ENCODE results near the gene AGXT2.

The AGXT2 gene

GRCh38 chr5:35009019-35009418 lies 38.7 kb downstream of the AGXT2 start:
- peaks cover 0 to 7% (median 0%) of the 10 kb centered on the region in 11 experiments; a peak in 3 of 22 replicates for H3K9me3 ChIP-seq (replicated peaks in 1 of 11)
- no peak overlapping the region for H3K27ac ChIP-seq
- H3K4me1 ChIP-seq: no peaks in the 10 kb centered on the region
- H3K4me2 ChIP-seq: no peak overlapping the region
- no peak overlapping the region for H3K4me3 ChIP-seq
- H4K20me1 ChIP-seq: no peaks in the 10 kb centered on the region
- no peak for TF ChIP-seq Cebpa-rat (IDR thresholded peaks at IDR 0.05)
- H3K36me3 ChIP-seq: no peaks in the 10 kb centered on the region
- H3K27me3 ChIP-seq: no peaks in the 10 kb centered on the region
- H3K9ac ChIP-seq: no peak overlapping the region

GRCh38 chr5:35004771-35005170 lies 43.0 kb downstream of the AGXT2 start:
- Histone ChIP-seq H3K27me3 (no peaks in the 10 kb centered on the region), H3K27ac (no peak overlapping the region), H3K36me3 (no peaks in the 10 kb centered on the region), H3K4me1 (no peaks in the 10 kb centered on the region), H3K9ac (no peak overlapping the region), H4K20me1 (no peaks in the 10 kb centered on the region), H3K4me3 (no peak overlapping the region), H3K9me3 (replicated peaks in 1 of 11) (peaks cover 0 to 7% (median 0%) of the 10 kb centered on the region in 11 experiments; a peak in 3 of 22 replicates), H3K4me2 (no peak overlapping the region)
- TF ChIP-seq Cebpa-rat (IDR thresholded peaks at IDR 0.05): no peak

DNA sequence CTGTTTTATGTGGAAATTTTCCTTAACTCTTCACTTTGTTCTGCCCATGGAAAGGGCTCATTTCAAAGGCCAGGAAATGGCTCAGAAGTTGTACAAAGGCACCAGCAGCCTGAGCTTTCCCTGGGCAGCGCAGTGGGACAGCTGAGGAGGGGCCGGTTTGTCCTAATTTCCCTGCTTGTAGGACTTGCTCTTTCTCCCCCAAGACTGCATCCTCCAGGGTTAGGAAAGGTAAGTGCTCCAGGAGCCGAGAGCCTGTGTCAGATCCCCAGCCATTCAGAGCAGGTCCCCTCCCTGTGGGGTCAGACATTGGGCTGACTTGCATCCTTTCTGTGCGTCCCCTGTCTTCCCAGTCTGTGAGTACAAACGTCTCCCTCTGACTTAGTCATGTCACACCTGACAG lies 43.5 kb downstream of the AGXT2 start:
- H3K4me2 ChIP-seq: no peak overlapping the region
- no peak overlapping the region for H3K4me3 ChIP-seq
- TF ChIP-seq Cebpa-rat (IDR thresholded peaks at IDR 0.05): no peak

GRCh38 chr5:35003018-35003957 lies 44.5 kb downstream of the AGXT2 start:
- Histone ChIP-seq H3K4me3 (no peak overlapping the region), H3K4me2 (no peak overlapping the region), H3K9me3 (replicated peaks in 1 of 11) (peaks cover 0 to 7% (median 0%) of the 10 kb centered on the region in 11 experiments; a peak in 3 of 22 replicates), H3K9ac (no peak overlapping the region), H3K27me3 (no peaks in the 10 kb centered on the region), H3K36me3 (no peaks in the 10 kb centered on the region), H3K27ac (no peak overlapping the region), H4K20me1 (no peaks in the 10 kb centered on the region), H3K4me1 (no peaks in the 10 kb centered on the region)
- no peak for TF ChIP-seq Cebpa-rat (IDR thresholded peaks at IDR 0.05)

More for the DNA sequence above, 43.5 kb downstream of the AGXT2 start:
- Histone ChIP-seq H3K27ac (no peak overlapping the region), H3K27me3 (no peaks in the 10 kb centered on the region), H3K4me1 (no peaks in the 10 kb centered on the region), H3K9me3 (replicated peaks in 1 of 11) (peaks cover 0 to 7% (median 0%) of the 10 kb centered on the region in 11 experiments; a peak in 3 of 22 replicates), H3K9ac (no peak overlapping the region), H4K20me1 (no peaks in the 10 kb centered on the region), H3K36me3 (no peaks in the 10 kb centered on the region)

DNA sequence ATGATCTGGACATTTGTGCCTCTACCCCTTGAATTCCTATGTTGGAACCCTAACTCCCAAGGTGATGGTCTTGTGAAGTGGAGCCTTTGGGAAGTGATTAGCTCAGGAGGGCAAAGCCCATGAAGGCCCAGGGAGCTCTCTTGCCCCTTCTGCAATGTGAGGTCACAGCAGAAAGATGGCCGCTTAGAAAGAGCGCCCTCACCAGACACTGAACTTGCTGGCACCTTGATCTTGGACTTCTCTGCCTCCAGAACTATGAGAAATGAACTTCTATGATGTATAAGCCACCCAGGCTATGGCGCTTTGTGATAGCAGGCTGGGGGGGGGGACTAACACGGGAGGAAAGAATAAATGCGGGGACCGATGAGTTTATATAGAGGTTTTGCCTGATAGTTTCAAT lies 45.3 kb downstream of the AGXT2 start:
- H3K4me2 ChIP-seq: no peak overlapping the region
- H4K20me1 ChIP-seq: no peaks in the 10 kb centered on the region
- H3K27ac ChIP-seq: no peak overlapping the region
- no peak overlapping the region for H3K4me3 ChIP-seq
- H3K27me3 ChIP-seq: no peaks in the 10 kb centered on the region
- H3K9me3 ChIP-seq (replicated peaks in 1 of 11): peaks cover 0 to 4% (median 0%) of the 10 kb centered on the region in 11 experiments; a peak in 2 of 22 replicates
- TF ChIP-seq Cebpa-rat (IDR thresholded peaks at IDR 0.05): no peak
- no peaks in the 10 kb centered on the region for H3K36me3 ChIP-seq
- no peaks in the 10 kb centered on the region for H3K4me1 ChIP-seq
- no peak overlapping the region for H3K9ac ChIP-seq

GRCh38 chr5:35001842-35002241 lies 45.9 kb downstream of the AGXT2 start:
- no peaks in the 10 kb centered on the region for H3K27me3 ChIP-seq
- no peaks in the 10 kb centered on the region for H3K36me3 ChIP-seq
- H4K20me1 ChIP-seq: no peaks in the 10 kb centered on the region
- no peak for TF ChIP-seq Cebpa-rat (IDR thresholded peaks at IDR 0.05)
- H3K9me3 ChIP-seq (replicated peaks in 1 of 11): no peaks in the 10 kb centered on the region
- no peaks in the 10 kb centered on the region for H3K4me1 ChIP-seq
- no peak overlapping the region for H3K9ac ChIP-seq
- no peak overlapping the region for H3K4me2 ChIP-seq
- no peak overlapping the region for H3K4me3 ChIP-seq
- H3K27ac ChIP-seq: no peak overlapping the region

DNA sequence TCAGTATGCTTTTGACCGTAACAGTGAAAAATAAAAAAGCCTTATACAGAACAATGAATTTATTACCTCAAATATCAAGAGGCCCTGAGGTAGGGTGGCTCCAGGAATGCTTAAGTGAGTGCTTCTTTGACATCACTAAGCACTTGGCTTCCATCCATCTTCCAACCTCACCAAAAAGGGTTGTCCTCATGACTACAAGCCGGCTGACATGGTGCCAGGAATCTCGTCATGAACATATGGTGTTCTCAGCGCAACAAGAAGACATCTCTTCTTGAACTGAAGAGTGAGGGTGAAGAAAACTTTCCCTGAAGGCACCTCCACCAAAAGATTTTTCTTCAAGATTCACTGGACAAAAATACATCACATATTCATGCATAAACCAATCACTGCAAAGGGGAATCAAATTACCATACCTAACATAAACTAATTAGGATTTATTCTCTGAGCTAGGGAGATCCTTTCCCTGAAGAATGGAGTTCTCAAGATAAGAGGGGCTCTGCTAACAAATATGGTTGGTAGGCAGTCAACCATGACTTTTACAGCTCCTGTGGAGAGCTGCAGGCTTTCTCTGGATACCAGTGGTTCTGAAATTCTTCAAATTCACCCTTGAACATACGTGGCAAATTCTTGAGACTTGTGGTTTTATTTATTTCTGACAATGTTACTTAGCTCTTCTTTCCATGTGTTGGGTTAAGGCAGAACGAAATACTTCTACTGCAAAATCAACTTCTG lies 49.5 kb downstream of the AGXT2 start:
- H4K20me1 ChIP-seq: no peaks in the 10 kb centered on the region
- H3K9ac ChIP-seq: no peak overlapping the region
- TF ChIP-seq Cebpa-rat (IDR thresholded peaks at IDR 0.05): no peak
- H3K4me3 ChIP-seq: no peak overlapping the region
- no peaks in the 10 kb centered on the region for H3K4me1 ChIP-seq
- H3K4me2 ChIP-seq: no peak overlapping the region
- H3K27ac ChIP-seq: no peak overlapping the region
- 0 out of 22 replicates have a peak, but pooled peaks cover 0 to 3% (median 0%) of the 10 kb centered on the region in 11 experiments for H3K9me3 ChIP-seq (replicated peaks in 1 of 11)
- H3K36me3 ChIP-seq: no peaks in the 10 kb centered on the region
- H3K27me3 ChIP-seq: no peaks in the 10 kb centered on the region

- Histone ChIP-seq H4K20me1 (no peaks in the 10 kb centered on the region), H3K4me1 (no peaks in the 10 kb centered on the region), H3K27ac (no peak overlapping the region), H3K9me3 (replicated peaks in 1 of 11) (0 out of 22 replicates have a peak, but pooled peaks cover 0 to 3% (median 0%) of the 10 kb centered on the region in 11 experiments), H3K36me3 (no peaks in the 10 kb centered on the region), H3K4me3 (no peak overlapping the region), H3K27me3 (no peaks in the 10 kb centered on the region), H3K9ac (no peak overlapping the region), H3K4me2 (no peak overlapping the region)
- no peak for TF ChIP-seq Cebpa-rat (IDR thresholded peaks at IDR 0.05)
These were observed 51.5 kb downstream of the AGXT2 start for GRCh38 chr5:34996261-34996660.

GRCh38 chr5:34993951-34994350 lies 53.8 kb downstream of the AGXT2 start:
- Histone ChIP-seq H3K27me3 (no peaks in the 10 kb centered on the region), H3K4me3 (no peak overlapping the region), H3K36me3 (no peaks in the 10 kb centered on the region), H3K4me2 (no peak overlapping the region), H4K20me1 (no peaks in the 10 kb centered on the region), H3K4me1 (peaks cover 0 to 10% (median 8%) of the 10 kb centered on the region in 10 experiments; a peak in 14 of 20 replicates), H3K27ac (no peak overlapping the region), H3K9me3 (replicated peaks in 1 of 11) (peaks cover 0 to 3% (median 0%) of the 10 kb centered on the region in 11 experiments; a peak in 1 of 22 replicates), H3K9ac (no peak overlapping the region)
- no peak for TF ChIP-seq Cebpa-rat (IDR thresholded peaks at IDR 0.05)

Measured in BLaER1 treated with 17β-estradiol and CSF1 and Interleukin-3, amounts not matched to agents 10 nM and 100 nM (cell line).